B cell (primary cell): ENCODE results near the gene DNAJC7. TPM values are rescaled to one million over a fixed set of nuclear protein-coding genes. Genes with fewer than 3 reads are reported as not detected.

Source experiments
- ATAC-seq: fragments of 200-7000 bp; cut with Tn5 transposase; one replicate; pipeline ENCODE4 v1.10.0; 2021; ENCODE audit warnings: low read depth, mild to moderate bottlenecking, moderate number of reproducible peaks, moderate library complexity
- CTCF ChIA-PET: fragments of 350-600 bp; sonication (Branson Sonifier 250); formaldehyde crosslinking; loops from one replicate; lab custom pipeline; 2021; ENCODE audit warnings: antibody characterized with exemption, inconsistent platforms; lab: Charles Lee
- POLR2A ChIA-PET: fragments of 350-600 bp; sonication (Branson Sonifier 250); formaldehyde crosslinking; loops from one replicate; lab custom pipeline; 2021; ENCODE audit warnings: antibody characterized with exemption; lab: Charles Lee
- DNase-seq: peaks from one replicate; pipeline ENCODE4 v3.0.0; 2013
- H2AFZ ChIP-seq: 2 replicates; pipeline ENCODE4 v1.6.1; 2012; ENCODE audit warnings: mild to moderate bottlenecking, low read depth, low read length; ENCODE audit not compliant: insufficient read depth, poor library complexity, severe bottlenecking
- H3K27ac ChIP-seq, 2 donors: 1 replicate in 1 of 2; 2 replicates in 1 of 2; pipeline ENCODE4 v1.5.1; 2012 to 2013; ENCODE audit warnings: low read length in 2 of 2, mild to moderate bottlenecking in 2 of 2, moderate library complexity in 1 of 2
- H3K27me3 ChIP-seq, 4 experiments: fragments of 200-600 bp in 1 of 4; sonication (generic) in 1 of 4; replicated peaks in 1 of 4; 1 replicate in 2 of 4; 2 replicates in 2 of 4; pipeline versions ENCODE4 v1.6.1 to v1.7.0; 2013 to 2016; ENCODE audit warnings: low read length in 3 of 4, mild to moderate bottlenecking in 2 of 4, mixed read lengths in 1 of 4, moderate library complexity in 1 of 4; ENCODE audit not compliant: insufficient read depth in 4 of 4, control insufficient read depth in 3 of 4; ENCODE audit errors: control extremely low read depth in 1 of 4
- H3K36me3 ChIP-seq, 2 experiments: replicated peaks in 1 of 2; 1 replicate in 1 of 2; 2 replicates in 1 of 2; pipeline versions ENCODE4 v1.6.1 to v1.7.1; 2013; ENCODE audit warnings: low read length in 1 of 2; ENCODE audit not compliant: insufficient read depth in 2 of 2, control insufficient read depth in 1 of 2; ENCODE audit errors: control extremely low read depth in 1 of 2, extremely low read depth in 1 of 2
- H3K4me1 ChIP-seq, 2 donors: fragments of 200-600 bp in 1 of 2; sonication (generic) in 1 of 2; 1 replicate in 1 of 2; 2 replicates in 1 of 2; pipeline versions ENCODE4 v1.5.1 to v1.6.1; 2013 to 2017; ENCODE audit warnings: low read length in 2 of 2; ENCODE audit not compliant: control insufficient read depth in 2 of 2, insufficient read depth in 2 of 2
- H3K4me2 ChIP-seq: replicated peaks from 2 replicates; pipeline ENCODE3; 2012; ENCODE audit warnings: mild to moderate bottlenecking, low read depth, low read length; ENCODE audit not compliant: poor library complexity, severe bottlenecking
- H3K4me3 ChIP-seq, 5 experiments: fragments of 200-600 bp in 1 of 5; sonication (generic) in 1 of 5; 1 replicate in 3 of 5; 2 replicates in 2 of 5; pipeline versions ENCODE4 v1.5.1 to v1.7.0; 2011 to 2016; ENCODE audit warnings: low read length in 4 of 5, mild to moderate bottlenecking in 4 of 5, low read depth in 2 of 5, control low read depth in 1 of 5, moderate library complexity in 1 of 5; ENCODE audit not compliant: insufficient read depth in 1 of 5; ENCODE audit errors: control extremely low read depth in 1 of 5, extremely low read depth in 1 of 5
- H3K79me2 ChIP-seq: fragments of 200-600 bp; sonication (generic); one replicate; pipeline ENCODE4 v1.6.0; 2016; ENCODE audit warnings: low read length; ENCODE audit not compliant: control insufficient read depth, insufficient read depth
- H3K9ac ChIP-seq: fragments of 200-600 bp; sonication (generic); 2 replicates; pipeline ENCODE4 v1.6.1; 2017; ENCODE audit warnings: mild to moderate bottlenecking, low read length, moderate library complexity
- H3K9me3 ChIP-seq, 3 donors: one replicate each; pipeline versions ENCODE4 v1.6.1 to v1.7.1; 2013; ENCODE audit warnings: low read length in 2 of 3; ENCODE audit not compliant: control insufficient read depth in 2 of 3, insufficient read depth in 1 of 3; ENCODE audit errors: control extremely low read depth in 1 of 3
- H4K20me1 ChIP-seq: 2 replicates; pipeline ENCODE4 v1.6.0; 2012; ENCODE audit warnings: mild to moderate bottlenecking, low read length; ENCODE audit not compliant: insufficient read depth, control insufficient read depth, poor library complexity, severe bottlenecking
- H3K27ac Mint-ChIP-seq: one replicate; pipeline ENCODE4 v1.8.0; 2021; ENCODE audit warnings: mixed read lengths
- H3K27me3 Mint-ChIP-seq: one replicate; pipeline ENCODE4 v1.8.0; 2021; ENCODE audit warnings: mixed read lengths
- H3K4me1 Mint-ChIP-seq: one replicate; pipeline ENCODE4 v1.8.0; 2021; ENCODE audit warnings: mixed read lengths
- H3K4me3 Mint-ChIP-seq: one replicate; pipeline ENCODE4 v1.8.0; 2021; ENCODE audit warnings: mixed read lengths
- H3K9me3 Mint-ChIP-seq: one replicate; pipeline ENCODE4 v1.8.0; 2022; ENCODE audit warnings: mixed read lengths; ENCODE audit not compliant: insufficient read depth
- CTCF ChIP-seq: fragments of 200-600 bp; IDR thresholded peaks from one replicate; pipeline ENCODE4 v1.8.0; 2022; ENCODE audit warnings: antibody characterized with exemption, mild to moderate bottlenecking
- EZH2 ChIP-seq: IDR thresholded peaks from 2 replicates; pipeline ENCODE4 v1.6.1; 2012; ENCODE audit warnings: borderline replicate concordance, low read depth, mild to moderate bottlenecking, moderate library complexity, low read length; ENCODE audit not compliant: insufficient read depth, poor library complexity, severe bottlenecking
- WGBS: methylation state at CpG from one replicate; pipeline ENCODE4 v1.1.5; 2013; ENCODE audit warnings: missing lambda C conversion rate; ENCODE audit not compliant: insufficient coverage; 5-methylcytosine and 5-hydroxymethylcytosine counted together
- intact Hi-C: fragments of 100-400 bp; cut with micrococcal nuclease; formaldehyde crosslinking; loops from one replicate; pipeline ENCODE4 v1.10.0; 2022
- polyA plus RNA-seq: library from polyadenylated mRNA; depleted of rRNA; stranded (reverse); fragments of >200 nt; gene quantifications from 2 replicates; pipeline ENCODE4 v1.2.3, GENCODE V29; 2012
- total RNA-seq, 2 donors: library from RNA; stranded (reverse); fragments of 120-200 nt in 1 of 2; gene quantifications; 1 replicate in 1 of 2; 2 replicates in 1 of 2; pipeline versions ENCODE4 v1.2.3 to v1.2.4, GENCODE V29; 2013 to 2022

DNAJC7 gene
- total and polyA plus RNA-seq, 2 donors (not counting 1 experiment from before 2014, with no cell fraction given), result 22.0 to 152 TPM

DNA sequence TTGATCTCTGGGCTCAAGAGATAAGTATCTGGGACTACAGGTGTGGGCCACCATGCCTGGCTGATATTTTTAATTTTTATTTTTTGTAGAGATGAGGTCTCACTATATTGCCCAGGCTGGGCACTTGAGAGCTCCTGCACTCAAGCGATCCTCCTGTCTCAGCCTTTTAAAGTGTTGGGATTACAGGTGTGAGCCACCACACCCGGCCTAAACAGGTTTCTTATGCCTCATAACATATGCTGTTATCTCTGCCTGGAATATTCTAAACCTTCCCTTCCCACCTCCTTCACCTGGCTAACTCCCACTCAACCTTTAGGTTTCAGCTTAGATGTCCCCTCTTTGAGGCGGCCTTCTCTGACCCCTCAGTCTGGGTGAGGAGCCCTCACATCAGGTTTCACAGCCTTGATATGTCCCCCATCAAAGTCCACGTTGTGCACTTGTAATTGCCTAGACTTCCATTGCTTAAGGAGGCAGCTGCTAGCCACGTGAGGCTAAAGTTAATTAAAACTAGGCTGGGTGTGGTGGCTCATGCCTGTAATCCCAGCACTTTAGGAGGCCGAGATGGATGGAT lies 59.3 kb downstream of the DNAJC7 start:
- CTCF ChIA-PET, result interaction anchor here (0.7 to 11.6 kb wide), 7 partner anchors 67 to 220 kb away, joined by 3 to 104 read pairs (median 3); partner anchors contain the start of genes HSPB9 and KAT2A
- H3K4me1 Mint-ChIP-seq, result no peaks in the 10 kb centered on the region
- H3K9me3 Mint-ChIP-seq, result no peaks in the 10 kb centered on the region
- H3K4me3 ChIP-seq, result no peak overlapping the region
- H3K27me3 ChIP-seq, result no peaks in the 10 kb centered on the region
- POLR2A ChIA-PET, result interaction anchor here (0.5 kb wide), 1 partner anchor 525 kb away, joined by 3 read pairs; no protein-coding TSS in a partner anchor
- H3K27me3 Mint-ChIP-seq, result no peaks in the 10 kb centered on the region
- H3K27ac ChIP-seq, result no peak overlapping the region
- intact Hi-C loops, result no loop called here
- H3K79me2 ChIP-seq, result no peaks in the 10 kb centered on the region
- DNase-seq (no peak), ATAC-seq (no peak)
- no peaks in the 10 kb centered on the region for H4K20me1 ChIP-seq
- H3K9ac ChIP-seq, result no peak overlapping the region
- WGBS, result 93% methylated on average over 5 of the region's 6 CpGs
- no peaks in the 10 kb centered on the region for H3K9me3 ChIP-seq
- H3K4me3 Mint-ChIP-seq, result no peak overlapping the region
- H3K4me2 ChIP-seq, result no peak overlapping the region
- no peak overlapping the region for H3K27ac Mint-ChIP-seq
- no peak overlapping the region for H2AFZ ChIP-seq
- TF ChIP-seq EZH2, result no peak
- TF ChIP-seq CTCF, result no peak
- peaks cover 0 to 4% of the 10 kb centered on the region in 2 donors for H3K4me1 ChIP-seq
- no peaks in the 10 kb centered on the region for H3K36me3 ChIP-seq

- Histone ChIP-seq H3K36me3 (no peaks in the 10 kb centered on the region), H3K9me3 (no peaks in the 10 kb centered on the region), H3K27ac (no peak overlapping the region), H3K27me3 (no peaks in the 10 kb centered on the region), H2AFZ (no peak overlapping the region), H3K4me1 (no peaks in the 10 kb centered on the region), H3K4me2 (no peak overlapping the region), H4K20me1 (no peaks in the 10 kb centered on the region), H3K4me3 (no peak overlapping the region), H3K79me2 (no peaks in the 10 kb centered on the region), H3K9ac (no peak overlapping the region)
- Mint-ChIP-seq H3K27me3 (no peaks in the 10 kb centered on the region), H3K27ac (no peak overlapping the region), H3K4me3 (no peak overlapping the region), H3K4me1 (no peaks in the 10 kb centered on the region), H3K9me3 (no peaks in the 10 kb centered on the region)
- ChIA-PET CTCF (interaction anchor here (1.5 to 11.6 kb wide), 2 partner anchors 159 to 163 kb away, joined by 5 to 104 read pairs; partner anchors contain the start of genes HSPB9 and KAT2A), POLR2A (no interaction called here)
- TF ChIP-seq EZH2 (no peak), CTCF (no peak)
- ATAC-seq (no peak), DNase-seq (no peak)
- intact Hi-C loops, result no loop called here
- 71% methylated on average over 9 of the region's 11 CpGs for whole genome bisulfite sequencing
Observed at GRCh38 chr17:41957031-41957868, 60.0 kb downstream of the DNAJC7 start.
